ENCODE data around the gene ARFRP1. TPM values are rescaled to one million over a fixed set of nuclear protein-coding genes. Genes with fewer than 3 reads are reported as not detected.

The ARFRP1 gene
- total and polyA plus RNA-seq, 9 donors = 26.2 to 33.0 (median 31.4) TPM

- Histone ChIP-seq H3K4me3 (ENCODE audit: low read length) (no peak overlapping the region), H3K27me3 (ENCODE audit: control insufficient read depth, insufficient read depth, low read length) (no peaks in the 10 kb centered on the region), H3K9me3 (replicated peaks; ENCODE audit: control insufficient read depth, low read depth, low read length) (no peaks in the 10 kb centered on the region), H3K4me1 (ENCODE audit: control insufficient read depth, insufficient read depth, low read length) (peaks cover 14% of the 10 kb centered on the region), H3K27ac (ENCODE audit: low read length) (no peak overlapping the region), H3K36me3 (ENCODE audit: control insufficient read depth, insufficient read depth, low read length) (peaks cover 54% of the 10 kb centered on the region)
- DNase-seq = no peak
- WGBS (ENCODE audit: insufficient coverage) = 71% methylated on average over 12 of the region's 25 CpGs
Measured at GRCh38 chr20:63744574-63745423, 37.0 kb upstream of the ARFRP1 start.

DNA sequence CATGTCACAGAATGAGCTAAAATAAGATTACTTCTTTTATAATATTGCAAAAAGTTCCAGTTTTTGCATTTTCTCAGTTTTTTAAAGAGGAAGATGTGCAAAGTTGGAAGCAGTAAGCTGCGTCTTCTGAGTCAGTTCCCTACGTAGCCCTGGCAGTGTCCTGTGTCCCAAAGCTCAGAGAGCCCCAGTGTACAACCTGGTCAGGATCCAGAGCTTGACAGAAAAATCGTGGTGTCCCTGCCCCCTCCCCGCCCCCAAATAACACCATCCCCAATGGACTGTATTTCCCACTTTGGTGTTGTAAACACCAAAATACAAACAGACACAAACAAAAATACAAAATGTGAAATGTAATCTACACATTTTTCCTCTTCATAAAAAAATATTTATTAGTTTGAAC, 36.4 kb upstream of the ARFRP1 start:
- Histone ChIP-seq H3K27me3 (ENCODE audit: control insufficient read depth, insufficient read depth, low read length) (no peaks in the 10 kb centered on the region), H3K9me3 (replicated peaks; ENCODE audit: control insufficient read depth, low read depth, low read length) (no peaks in the 10 kb centered on the region), H3K27ac (ENCODE audit: low read length) (no peak overlapping the region), H3K4me3 (ENCODE audit: low read length) (no peak overlapping the region), H3K4me1 (ENCODE audit: control insufficient read depth, insufficient read depth, low read length) (peaks cover 16% of the 10 kb centered on the region), H3K36me3 (ENCODE audit: control insufficient read depth, insufficient read depth, low read length) (peaks cover 50% of the 10 kb centered on the region)
- no peak for DNase-seq
- WGBS (ENCODE audit: insufficient coverage) = 30% methylated on average over 2 of the region's 4 CpGs

- no peak overlapping the region for H3K4me3 ChIP-seq (ENCODE audit: low read length)
- H3K36me3 ChIP-seq (ENCODE audit: control insufficient read depth, insufficient read depth, low read length) = peaks cover 50% of the 10 kb centered on the region
- no peak overlapping the region for H3K27ac ChIP-seq (ENCODE audit: low read length)
- peaks cover 2% of the 10 kb centered on the region for H3K27me3 ChIP-seq (ENCODE audit: control insufficient read depth, insufficient read depth, low read length)
- WGBS (ENCODE audit: insufficient coverage) = 81% methylated on average over 10 of the region's 31 CpGs
- H3K4me1 ChIP-seq (ENCODE audit: control insufficient read depth, insufficient read depth, low read length) = peaks cover 23% of the 10 kb centered on the region
- H3K9me3 ChIP-seq (replicated peaks; ENCODE audit: control insufficient read depth, low read depth, low read length) = no peaks in the 10 kb centered on the region
- DNase-seq = no peak
Measured at GRCh38 chr20:63743210-63743970, 35.6 kb upstream of the ARFRP1 start.

DNA sequence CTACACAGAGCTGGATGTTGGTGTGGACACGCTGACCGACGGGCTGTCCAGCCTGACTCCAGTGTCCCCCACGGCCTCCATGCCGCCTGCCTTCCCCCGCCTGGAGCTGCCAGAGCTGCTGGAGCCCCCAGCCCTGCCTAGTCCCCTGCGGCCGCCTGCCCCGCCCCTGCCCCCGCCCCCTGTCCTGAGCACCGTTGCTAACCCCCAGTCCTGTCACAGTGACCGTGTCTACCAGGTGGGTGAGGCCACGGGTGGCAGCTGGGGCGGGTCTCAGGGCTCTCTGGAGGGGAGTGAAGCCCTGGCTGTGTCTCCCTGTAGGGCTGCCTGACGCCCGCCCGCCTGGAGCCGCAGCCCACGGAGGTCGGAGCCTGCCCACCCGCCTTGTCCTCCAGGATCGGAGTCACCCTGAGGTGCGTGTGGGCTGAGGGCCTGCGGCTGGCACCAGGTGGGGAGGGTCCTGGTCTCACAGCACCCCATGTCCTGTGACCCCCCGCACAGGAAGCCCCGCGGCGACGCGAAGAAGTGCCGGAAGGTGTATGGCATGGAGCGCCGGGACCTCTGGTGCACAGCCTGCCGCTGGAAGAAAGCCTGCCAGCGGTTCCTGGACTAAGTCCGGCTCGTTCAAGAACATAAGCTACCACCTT, 34.7 kb upstream of the ARFRP1 start:
- Histone ChIP-seq H3K27me3 (ENCODE audit: control insufficient read depth, insufficient read depth, low read length) (peaks cover 2% of the 10 kb centered on the region), H3K9me3 (replicated peaks; ENCODE audit: control insufficient read depth, low read depth, low read length) (no peaks in the 10 kb centered on the region), H3K36me3 (ENCODE audit: control insufficient read depth, insufficient read depth, low read length) (peaks cover 42% of the 10 kb centered on the region), H3K4me3 (ENCODE audit: low read length) (no peak overlapping the region), H3K4me1 (ENCODE audit: control insufficient read depth, insufficient read depth, low read length) (peaks cover 31% of the 10 kb centered on the region), H3K27ac (ENCODE audit: low read length) (no peak overlapping the region)
- 84% methylated on average over 33 of the region's 37 CpGs for WGBS (ENCODE audit: insufficient coverage)
- no peak for DNase-seq

- no peaks in the 10 kb centered on the region for H3K9me3 ChIP-seq (replicated peaks; ENCODE audit: control insufficient read depth, low read depth, low read length)
- peak overlapping the region; percentile 95 for H3K27ac ChIP-seq (ENCODE audit: low read length)
- 66% methylated on average over 21 of the region's 30 CpGs for WGBS (ENCODE audit: insufficient coverage)
- H3K27me3 ChIP-seq (ENCODE audit: control insufficient read depth, insufficient read depth, low read length) = peaks cover 2% of the 10 kb centered on the region
- no peak for DNase-seq
- peaks cover 38% of the 10 kb centered on the region for H3K4me1 ChIP-seq (ENCODE audit: control insufficient read depth, insufficient read depth, low read length)
- H3K36me3 ChIP-seq (ENCODE audit: control insufficient read depth, insufficient read depth, low read length) = peaks cover 45% of the 10 kb centered on the region
- peak overlapping the region; percentile 78 for H3K4me3 ChIP-seq (ENCODE audit: low read length)
Measured at GRCh38 chr20:63741676-63742380, 34.1 kb upstream of the ARFRP1 start.

- 28% methylated on average over 2 of the region's 6 CpGs for WGBS (ENCODE audit: insufficient coverage)
- H3K4me3 ChIP-seq (ENCODE audit: low read length) = peak overlapping the region; percentile 78
- peaks cover 45% of the 10 kb centered on the region for H3K36me3 ChIP-seq (ENCODE audit: control insufficient read depth, insufficient read depth, low read length)
- DNase-seq = no peak
- H3K4me1 ChIP-seq (ENCODE audit: control insufficient read depth, insufficient read depth, low read length) = peaks cover 43% of the 10 kb centered on the region
- H3K27me3 ChIP-seq (ENCODE audit: control insufficient read depth, insufficient read depth, low read length) = peaks cover 2% of the 10 kb centered on the region
- no peaks in the 10 kb centered on the region for H3K9me3 ChIP-seq (replicated peaks; ENCODE audit: control insufficient read depth, low read depth, low read length)
- peak overlapping the region; percentile 95 for H3K27ac ChIP-seq (ENCODE audit: low read length)
Measured at GRCh38 chr20:63741354-63741675, 33.5 kb upstream of the ARFRP1 start.

- 0% methylated on average over 20 of the region's 29 CpGs for WGBS (ENCODE audit: insufficient coverage)
- DNase-seq = peak; percentile 96
- Histone ChIP-seq H3K4me3 (ENCODE audit: low read length) (peak overlapping the region; percentile 78), H3K36me3 (ENCODE audit: control insufficient read depth, insufficient read depth, low read length) (peaks cover 43% of the 10 kb centered on the region), H3K9me3 (replicated peaks; ENCODE audit: control insufficient read depth, low read depth, low read length) (no peaks in the 10 kb centered on the region), H3K27me3 (ENCODE audit: control insufficient read depth, insufficient read depth, low read length) (peaks cover 2% of the 10 kb centered on the region), H3K27ac (ENCODE audit: low read length) (peak overlapping the region; percentile 95), H3K4me1 (ENCODE audit: control insufficient read depth, insufficient read depth, low read length) (peaks cover 48% of the 10 kb centered on the region)
Measured at GRCh38 chr20:63740627-63741353, 33.0 kb upstream of the ARFRP1 start.

DNA sequence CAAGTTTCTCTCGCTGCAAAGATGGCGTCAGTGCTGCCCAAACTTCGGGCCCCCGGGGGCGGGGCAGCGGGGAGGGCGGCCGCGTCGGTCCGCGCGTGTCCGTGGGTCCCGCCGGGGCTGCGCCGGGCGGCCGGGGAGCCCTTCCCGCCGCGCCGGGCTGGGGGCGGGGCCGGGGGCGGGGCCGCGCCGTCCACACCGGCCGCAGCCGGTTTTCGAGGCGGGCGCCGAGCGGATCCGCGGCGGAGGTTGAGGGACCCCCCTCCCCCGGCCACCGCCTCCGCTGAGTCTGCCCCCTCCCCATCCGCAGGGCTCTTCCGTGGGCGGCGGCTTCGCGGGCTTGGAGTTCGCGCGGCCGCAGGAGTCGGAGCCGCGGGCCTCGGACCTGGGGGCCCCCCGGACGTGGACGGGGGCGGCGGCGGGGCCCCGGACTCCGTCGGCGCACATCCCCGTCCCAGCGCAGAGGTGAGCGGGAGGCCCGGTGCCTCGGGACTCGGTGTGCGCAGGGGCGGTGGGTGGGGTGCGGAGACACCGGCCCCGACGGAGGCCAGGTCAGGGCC, 32.4 kb upstream of the ARFRP1 start:
- Histone ChIP-seq H3K4me1 (ENCODE audit: control insufficient read depth, insufficient read depth, low read length) (peaks cover 55% of the 10 kb centered on the region), H3K9me3 (replicated peaks; ENCODE audit: control insufficient read depth, low read depth, low read length) (no peaks in the 10 kb centered on the region), H3K4me3 (ENCODE audit: low read length) (peak overlapping the region; percentile 78), H3K36me3 (ENCODE audit: control insufficient read depth, insufficient read depth, low read length) (peaks cover 46% of the 10 kb centered on the region), H3K27me3 (ENCODE audit: control insufficient read depth, insufficient read depth, low read length) (peaks cover 2% of the 10 kb centered on the region), H3K27ac (ENCODE audit: low read length) (peak overlapping the region; percentile 95)
- WGBS (ENCODE audit: insufficient coverage) = under 1% methylated on average over 68 of the region's 80 CpGs
- peak; percentile 81 for DNase-seq

All from muscle of leg (tissue), 11 donors.